Adrenal gland (tissue), 5 donors: Measurements from ENCODE around the gene PRR33.

Source experiments
- CTCF ChIP-seq, 6 experiments: fragments of 450-650 bp in 4 of 6; fragments of 200-600 bp in 2 of 6; sonication (generic) in 1 of 6; IDR thresholded peaks; 1 replicate in 5 of 6; 2 replicates in 1 of 6; pipeline versions ENCODE4 v1.5.1 to v1.8.0; 2016 to 2021; ENCODE audit warnings: antibody characterized with exemption in 6 of 6, mild to moderate bottlenecking in 2 of 6, moderate library complexity in 1 of 6
- POLR2A ChIP-seq, 2 donors: fragments of 450-650 bp; IDR thresholded peaks; one replicate each; pipeline ENCODE4 v1.6.1; 2017; ENCODE audit warnings: antibody characterized with exemption in 2 of 2, mild to moderate bottlenecking in 2 of 2, moderate library complexity in 1 of 2
- donor health status: DM: no; HTN: no; CAD: no.

GRCh38 chr11:1935156-1936071, 43.7 kb upstream of the PRR33 start:
- no peak for TF ChIP-seq CTCF (IDR thresholded peaks at IDR 0.05)
- TF ChIP-seq POLR2A (IDR thresholded peaks at IDR 0.05), result no peak
